Globus pallidus (tissue), 1 donor: ENCODE data around the gene BRIP1.
A peak's percentile ranks its signal among the peaks of the same experiment; 100 is the strongest.
"Not testable (repeated sequence)": the region's sequence is repeated elsewhere in the genome, so short reads cannot be mapped to it uniquely, and the experiment has no call there.

Experiments
- DNase-seq: peaks from one replicate; pipeline ENCODE4 v3.0.0-alpha.2; 2015; ENCODE audit warnings: low spot score

The BRIP1 gene

DNA sequence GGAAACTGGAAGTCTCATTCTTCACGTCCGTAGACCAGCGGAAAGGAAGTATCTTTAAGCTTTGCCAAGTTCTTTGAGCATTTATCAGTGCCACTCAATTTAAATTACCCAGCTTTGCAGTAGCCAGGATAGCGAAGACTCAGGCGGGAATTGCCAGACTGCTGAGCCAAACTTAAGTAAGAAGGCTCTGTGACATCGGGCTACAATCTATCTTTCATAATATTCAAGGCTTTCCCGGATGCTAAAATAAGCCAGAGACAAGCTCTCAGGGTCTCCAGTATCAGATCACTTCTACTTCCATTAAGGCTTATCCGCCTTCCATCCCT lies 436 bp upstream of the BRIP1 start:
- DNase-seq, result no peak

DNA sequence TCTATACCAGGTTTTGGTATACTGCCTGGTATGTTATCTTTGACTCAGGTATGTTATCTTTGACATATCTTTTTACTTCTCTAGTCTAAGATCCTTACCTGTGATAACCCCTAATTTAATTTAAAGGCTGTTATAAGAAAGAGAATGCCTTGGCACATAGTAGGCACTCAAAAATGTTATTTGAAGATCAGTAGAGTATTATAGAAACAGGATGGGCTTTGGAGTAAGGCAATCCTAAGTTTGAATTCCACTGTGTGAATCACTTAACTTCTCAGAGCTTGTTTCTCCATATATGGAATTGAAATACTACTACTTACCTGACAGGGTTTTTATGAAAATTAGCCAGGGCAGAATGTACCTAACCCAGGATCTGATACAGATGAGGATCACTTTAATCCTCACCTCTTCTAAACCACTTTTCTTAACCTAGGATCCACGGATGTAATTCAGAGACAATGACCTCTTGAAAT lies 1.2 kb downstream of the BRIP1 start:
- DNase-seq, result no peak

DNA sequence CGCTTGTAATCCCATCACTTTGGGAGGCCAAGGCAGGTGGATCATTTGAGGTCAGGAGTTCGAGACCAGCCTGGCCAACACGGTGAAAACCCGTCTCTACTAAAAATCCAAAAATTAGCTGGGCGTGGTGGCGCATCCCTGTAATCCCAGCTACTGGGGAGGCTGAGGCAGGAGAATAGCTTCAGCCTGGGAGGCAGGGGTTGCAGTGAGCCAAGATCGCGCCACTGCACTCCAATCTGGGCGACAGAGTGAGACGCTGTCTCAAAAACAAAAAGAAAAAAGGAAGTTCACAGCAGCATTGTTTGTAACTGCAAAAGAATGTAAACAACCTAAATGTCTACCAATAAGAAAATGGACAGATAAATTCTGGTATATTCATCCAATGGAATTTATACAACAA lies 2.9 kb downstream of the BRIP1 start:
- not testable (repeated sequence) for DNase-seq

DNA sequence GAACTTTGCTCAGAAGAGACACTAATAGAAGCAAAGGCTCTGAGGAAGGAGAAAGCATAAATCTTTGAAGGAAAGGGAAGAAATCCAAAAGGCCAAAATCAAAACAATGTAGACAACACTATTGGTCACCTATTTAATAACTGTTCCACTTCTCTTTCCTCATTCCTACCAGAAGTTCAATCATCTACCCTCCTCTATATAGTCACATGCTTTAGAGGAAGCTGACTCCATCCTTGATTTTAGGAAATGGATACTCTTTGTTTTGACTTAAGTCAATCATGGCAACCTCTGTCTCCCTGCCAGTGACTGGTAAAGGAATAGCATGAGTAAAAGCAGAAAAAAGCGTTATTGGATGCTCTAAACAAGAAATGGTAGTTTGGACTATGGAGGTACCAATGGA lies 7.3 kb downstream of the BRIP1 start:
- no peak for DNase-seq

DNA sequence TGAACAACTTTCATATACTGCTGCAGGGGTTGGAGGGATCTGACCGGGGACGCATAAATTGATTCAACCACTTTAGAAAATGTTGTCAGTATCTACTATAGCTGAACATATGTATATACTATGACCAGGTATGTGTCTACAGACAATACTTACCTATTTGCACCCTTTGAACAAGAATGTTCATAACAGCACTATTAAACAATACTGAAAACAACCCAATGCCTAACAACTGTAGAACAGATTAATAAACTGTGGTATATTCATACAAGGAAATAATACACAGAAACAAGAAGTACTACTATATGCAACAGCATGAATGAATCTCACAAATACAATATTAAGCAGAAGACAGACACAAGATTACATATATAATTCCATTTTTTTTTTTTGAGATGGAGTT lies 10.5 kb downstream of the BRIP1 start:
- no peak for DNase-seq

DNA sequence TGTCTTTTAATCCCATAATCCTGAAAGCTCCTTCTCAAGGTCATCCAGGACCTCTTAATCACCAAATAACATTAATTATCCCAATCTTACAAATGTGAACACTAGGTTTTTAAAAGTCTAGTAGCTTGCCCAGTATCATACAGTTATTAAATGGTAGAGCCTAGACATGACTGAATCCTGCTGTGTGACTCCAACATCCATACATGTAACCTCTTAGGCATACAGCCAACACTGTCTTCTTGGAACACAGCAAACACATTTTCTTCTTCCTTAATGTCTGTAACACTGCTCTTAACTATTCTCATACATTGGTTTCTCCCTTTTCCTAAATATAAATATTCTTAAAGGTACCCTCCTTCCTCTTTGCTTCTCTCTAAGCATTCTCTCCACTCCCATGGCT lies 13.7 kb downstream of the BRIP1 start:
- no peak for DNase-seq

DNA sequence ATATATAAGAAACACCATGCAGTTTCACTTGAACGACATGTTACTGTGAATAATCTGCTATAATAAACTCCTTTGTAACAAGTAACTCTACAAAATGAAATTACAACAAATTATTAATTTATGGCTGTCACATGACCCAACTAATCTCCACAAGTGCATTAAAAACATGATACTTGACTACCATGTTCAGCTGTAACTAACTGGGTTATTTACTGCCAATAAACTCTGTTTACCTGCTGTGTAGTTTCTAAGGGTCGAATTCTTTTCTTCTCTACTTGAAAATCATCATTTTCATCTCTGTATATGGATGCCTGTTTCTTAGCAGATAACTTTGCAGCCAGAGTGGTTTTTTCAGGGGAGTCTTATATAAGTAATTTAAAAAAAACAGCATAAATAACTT lies 14.4 kb downstream of the BRIP1 start:
- no peak for DNase-seq

DNA sequence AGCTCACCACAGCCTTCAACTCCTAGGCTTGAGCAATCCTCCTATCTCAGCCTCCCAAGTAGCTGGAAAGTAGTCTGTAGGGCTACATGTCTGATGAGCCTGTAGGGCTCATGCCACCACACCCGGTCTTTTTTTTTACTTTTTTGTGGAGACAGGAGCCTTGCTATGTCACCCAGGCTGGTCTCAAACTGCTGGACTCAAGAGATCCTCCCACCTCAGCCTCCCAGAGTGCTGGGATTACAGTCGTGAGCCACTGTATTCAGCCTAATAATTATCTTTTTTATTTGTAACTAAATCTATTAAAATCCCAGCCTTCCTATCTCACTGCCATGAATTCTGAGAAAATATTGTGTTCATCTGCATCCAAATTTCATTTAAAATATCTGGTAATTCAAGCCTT lies 15.1 kb downstream of the BRIP1 start:
- DNase-seq, result no peak

DNA sequence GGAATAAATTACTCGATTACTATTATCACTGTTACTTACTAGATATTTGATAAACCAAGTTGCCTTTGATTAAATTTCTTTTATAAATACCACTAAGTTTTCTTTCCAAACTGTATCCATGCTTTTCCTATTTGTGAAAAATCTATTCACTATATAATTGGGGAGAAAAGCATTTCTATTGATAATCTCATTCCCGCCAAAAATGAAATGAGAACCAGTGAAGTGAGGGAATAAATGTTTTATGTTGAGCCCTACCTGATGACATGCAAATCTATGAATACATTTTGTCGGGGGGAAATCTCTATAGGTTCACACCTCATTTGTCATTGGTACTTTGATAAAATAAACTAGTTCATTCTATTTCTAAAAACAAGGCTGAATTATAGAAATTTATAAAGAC lies 15.7 kb downstream of the BRIP1 start:
- no peak for DNase-seq

DNA sequence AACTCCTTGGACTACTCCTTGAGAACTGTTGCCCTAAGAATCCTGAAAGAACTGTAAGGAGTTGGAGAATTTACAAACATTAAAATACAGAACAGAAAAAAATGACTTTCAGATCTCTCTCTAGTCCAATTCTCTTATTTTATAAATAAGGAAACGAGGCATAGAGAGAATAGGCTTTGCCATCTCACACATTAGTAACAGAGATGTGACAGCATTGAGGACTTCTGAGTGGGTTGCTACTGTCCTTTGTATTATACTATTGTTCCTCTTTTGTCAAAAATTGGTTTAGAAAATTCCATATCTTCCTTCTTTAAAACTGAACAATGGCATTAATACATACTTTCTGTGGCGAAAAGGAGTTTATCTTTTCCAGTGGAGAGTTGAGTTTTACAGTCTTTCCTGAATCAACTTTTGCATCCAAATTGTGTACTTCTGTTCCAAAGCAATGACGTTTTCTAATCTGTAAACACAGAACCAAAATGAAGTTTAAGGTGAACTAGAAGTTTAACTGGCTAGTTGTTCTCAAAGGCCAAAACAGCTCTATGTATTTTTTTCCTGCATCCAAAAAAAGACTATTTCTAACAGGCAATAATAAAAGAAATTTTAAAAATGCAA lies 16.5 kb downstream of the BRIP1 start:
- no peak for DNase-seq

DNA sequence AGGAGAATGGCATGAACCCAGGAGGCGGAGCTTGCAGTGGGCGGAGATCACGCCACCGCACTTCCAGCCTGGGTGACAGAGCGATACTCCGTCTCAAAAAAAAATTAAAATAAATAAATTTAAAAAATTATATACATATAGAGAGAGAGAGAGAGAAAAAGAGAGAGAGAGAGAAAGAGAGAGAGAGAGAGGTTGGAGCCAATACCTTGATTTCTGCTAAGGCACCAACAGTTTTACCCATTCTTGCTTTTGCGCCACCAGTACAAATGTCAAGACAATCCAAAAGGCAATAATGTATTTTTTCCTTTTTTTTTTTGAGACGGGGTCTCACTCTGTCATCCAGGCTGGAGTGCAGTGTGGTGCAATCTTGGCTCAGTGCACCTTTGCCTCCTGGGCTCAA lies 17.2 kb downstream of the BRIP1 start:
- DNase-seq, result no peak

DNA sequence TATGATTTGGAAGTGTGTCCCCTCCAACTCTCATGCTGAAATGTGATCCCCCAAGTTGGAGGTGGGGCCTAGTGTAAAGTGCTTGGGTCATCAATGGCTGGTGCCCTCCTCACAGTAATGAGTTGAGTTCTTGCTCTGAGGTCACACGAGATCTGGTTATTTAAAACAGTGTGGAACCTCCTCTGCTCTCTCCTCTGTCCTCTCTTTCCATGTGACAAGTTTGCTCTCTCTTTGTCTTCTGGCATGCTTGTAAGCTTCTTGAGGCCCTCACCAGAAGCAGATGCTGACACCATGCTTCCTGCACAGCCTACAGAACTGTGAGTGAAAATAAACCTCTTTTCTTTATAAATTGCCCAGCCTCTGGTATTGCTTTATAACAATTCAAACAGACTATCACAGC lies 19.9 kb downstream of the BRIP1 start:
- DNase-seq, result no peak

DNA sequence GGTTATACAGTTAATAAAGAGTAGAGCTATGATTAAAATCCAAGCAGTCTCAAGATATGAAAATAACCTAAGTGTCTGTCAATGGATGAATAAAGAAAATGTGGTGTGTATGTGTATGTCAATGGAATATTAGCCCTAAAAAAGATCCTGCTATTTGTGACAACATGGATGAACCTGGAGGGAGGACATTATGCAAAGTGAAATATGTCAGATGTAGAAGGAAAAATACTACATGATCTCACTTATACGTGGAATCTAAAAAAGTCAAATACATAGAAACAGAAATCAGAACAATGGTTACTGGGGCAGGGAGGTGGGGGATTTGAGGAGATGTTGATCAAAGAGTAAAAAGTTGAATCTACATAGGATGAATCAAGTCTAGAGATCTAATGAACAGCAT lies 20.4 kb downstream of the BRIP1 start:
- no peak for DNase-seq

DNA sequence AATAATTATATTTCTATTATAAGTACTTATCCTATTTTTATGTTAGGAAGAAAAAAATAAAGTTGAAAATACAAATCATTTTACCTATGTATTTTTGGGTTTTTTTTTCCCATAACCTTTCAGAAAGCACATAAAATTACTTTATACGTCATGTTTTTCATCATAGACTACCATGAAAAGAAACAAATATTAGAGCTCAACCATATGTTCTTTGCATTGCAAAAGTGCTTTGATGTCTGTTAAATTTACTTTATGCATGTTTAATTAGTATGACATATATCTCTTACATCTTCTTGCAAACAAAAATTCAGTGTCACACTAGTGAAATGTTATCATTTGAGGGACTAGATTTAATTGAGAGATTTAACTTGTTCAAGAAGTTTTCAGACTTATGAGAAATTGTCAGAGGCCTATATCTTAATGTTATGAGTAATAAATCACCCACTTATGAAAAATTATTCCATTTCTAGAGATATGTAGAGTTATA lies 24.0 kb downstream of the BRIP1 start:
- DNase-seq, result no peak

DNA sequence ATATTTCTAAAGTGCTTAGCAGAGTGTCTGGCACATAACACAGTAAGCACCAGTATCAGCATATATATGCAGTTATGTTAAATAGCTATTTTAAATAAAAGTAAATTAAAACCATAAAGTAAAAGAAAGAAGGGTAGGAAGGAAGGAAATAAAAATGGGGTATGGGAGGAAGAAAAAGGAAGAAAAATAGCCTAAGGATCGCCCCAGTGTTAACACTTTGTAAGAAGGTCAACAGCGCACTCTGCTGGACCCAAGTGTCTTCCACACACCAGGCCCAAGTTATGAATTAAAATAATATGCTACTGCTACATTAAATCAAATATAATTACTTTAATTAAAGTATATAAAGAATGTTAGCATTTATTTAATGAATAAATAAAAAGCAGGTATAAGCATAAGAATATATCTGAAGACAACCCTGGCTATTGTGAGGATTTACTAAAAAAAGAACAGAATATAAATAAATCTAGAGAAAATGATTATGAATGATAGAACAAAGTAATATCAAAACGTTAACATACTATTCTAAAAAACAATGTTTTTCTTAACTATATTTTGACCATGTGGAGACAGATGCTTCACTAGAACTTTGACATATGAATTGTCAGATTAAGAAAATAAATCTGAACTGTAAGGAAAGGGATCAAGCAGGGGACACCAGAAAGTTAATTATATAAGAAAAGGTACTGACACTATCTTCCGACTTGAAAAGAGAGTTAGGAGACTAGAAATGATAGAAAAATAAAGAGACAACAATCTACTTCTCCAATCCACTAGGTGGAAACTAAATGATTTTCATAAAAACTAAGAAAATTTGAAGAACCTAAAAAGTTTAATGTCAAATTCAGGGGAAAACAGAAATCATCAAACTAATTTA lies 25.9 kb downstream of the BRIP1 start:
- peak; percentile 23 for DNase-seq

DNA sequence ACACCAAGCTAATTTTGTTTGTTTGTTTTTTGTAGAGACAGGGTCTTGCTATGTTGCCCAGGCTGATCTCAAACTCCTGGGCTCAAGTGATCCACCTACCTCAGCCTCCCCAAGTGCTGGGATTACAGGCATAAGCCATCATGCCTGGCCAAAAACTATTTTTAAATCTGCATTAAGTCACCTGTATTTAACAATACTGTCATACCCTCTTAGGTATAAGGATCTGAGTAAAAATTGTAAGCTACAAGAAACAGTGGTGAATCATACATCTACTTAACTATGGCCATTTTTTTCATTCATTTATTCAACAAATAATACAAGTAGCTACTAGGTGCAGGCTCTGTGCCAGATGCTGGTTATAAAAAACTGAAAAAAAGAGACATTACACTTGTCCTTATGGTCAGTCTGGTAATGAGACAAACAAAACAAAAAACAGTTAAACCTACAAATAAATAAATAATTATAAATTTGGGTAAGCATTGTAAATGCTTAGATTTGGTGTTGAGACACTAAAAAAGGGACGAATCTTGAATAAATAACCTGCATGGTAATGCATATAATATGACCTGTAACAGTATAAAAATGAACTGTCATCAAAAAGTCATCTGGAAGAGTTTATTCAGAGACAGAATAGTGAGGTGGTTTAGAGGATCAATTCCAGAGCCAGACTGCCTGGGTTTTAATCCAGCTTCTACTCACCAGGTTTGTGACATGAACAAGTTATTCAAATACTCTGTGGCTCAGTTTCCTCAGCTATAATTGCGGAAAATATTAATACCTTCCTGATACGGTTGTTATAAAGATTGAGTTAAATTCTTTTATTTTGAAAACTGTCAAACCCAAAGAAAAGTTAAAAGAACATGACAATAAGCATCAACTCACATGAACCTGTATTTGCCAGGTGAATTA lies 26.8 kb downstream of the BRIP1 start:
- DNase-seq, result no peak

DNA sequence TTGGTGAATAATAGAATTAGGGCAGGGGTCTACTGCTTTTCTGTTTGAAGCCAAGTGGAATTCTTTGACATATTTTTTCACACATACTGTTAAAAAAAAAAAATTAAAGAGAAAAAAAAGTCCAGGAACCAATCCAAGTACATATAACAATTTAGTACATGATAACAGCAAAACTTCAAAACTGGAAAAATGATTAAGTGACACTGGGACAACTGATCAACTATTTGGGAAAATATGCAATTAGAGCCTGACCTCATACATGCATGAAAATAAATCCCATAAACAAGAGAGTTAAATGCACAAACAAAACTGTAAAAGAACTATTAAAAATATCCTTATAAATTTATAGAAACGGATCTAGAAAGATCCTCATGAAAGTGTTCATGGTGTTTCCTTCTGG lies 27.7 kb downstream of the BRIP1 start:
- no peak for DNase-seq

DNA sequence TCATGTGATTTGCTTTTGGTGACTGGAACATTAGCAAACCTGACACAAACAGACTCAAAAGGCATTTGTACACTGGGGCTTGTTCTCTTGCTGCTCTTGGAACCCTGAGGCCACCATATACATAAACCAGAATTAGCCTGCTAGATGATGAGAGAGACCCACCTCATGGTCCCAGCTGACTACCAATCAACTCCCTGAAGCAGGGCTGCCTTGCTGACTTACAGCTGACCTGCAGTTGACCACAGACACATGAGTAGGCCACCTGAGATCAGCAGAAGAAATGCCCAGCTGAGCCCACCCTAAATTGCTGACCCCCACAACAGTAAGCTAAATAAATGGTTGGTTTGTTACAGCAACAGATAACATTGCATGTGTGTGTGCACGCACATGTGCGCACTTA lies 28.7 kb downstream of the BRIP1 start:
- DNase-seq, result no peak

DNA sequence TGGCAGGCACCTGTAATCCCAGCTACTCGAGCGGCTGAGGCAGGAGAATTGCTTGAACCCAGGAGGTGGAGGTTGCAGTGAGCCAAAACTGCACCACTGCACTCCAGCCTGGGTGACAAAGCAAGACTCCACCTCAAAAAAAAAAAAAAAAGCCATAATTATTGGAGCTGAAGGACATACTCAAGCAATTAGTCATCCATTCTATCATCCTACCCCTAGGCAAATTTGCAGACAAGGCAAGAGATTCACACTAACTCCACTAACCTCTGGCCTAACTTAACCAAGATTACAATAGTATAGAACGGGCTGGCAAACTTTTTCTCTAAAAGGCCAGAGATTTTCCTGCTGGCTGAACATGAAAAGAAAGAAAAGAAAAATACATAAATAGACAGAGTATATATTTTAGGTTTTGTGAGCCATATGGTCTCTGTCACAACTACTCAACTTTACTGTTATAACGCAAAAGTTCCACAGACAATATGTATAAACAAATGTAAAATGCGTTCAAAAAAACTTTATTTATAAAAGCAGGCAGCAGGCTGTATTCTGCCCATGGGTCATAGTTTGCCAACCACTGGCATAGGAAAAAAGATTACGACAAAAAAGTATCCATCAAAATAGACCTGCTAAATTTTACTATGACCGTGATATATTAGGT lies 29.7 kb downstream of the BRIP1 start:
- DNase-seq, result no peak

DNA sequence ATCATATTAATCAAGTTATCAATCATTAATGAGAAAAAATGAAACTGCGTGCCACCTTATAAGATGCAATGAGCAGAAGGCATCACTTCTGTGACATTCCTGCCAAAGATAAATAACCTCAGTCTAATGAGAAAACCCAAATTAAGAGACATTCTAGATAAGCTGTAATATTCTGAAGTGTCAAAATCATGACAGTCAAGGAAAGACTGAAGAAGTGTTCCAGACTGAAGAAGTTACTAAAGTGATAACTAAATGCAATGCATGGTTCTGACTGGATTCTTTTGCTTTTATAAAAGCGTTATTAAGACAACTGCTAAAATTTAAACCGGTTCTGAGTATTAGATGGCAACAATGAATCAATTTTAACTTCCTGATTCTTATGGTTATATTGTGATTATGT lies 30.9 kb downstream of the BRIP1 start:
- no peak for DNase-seq

DNA sequence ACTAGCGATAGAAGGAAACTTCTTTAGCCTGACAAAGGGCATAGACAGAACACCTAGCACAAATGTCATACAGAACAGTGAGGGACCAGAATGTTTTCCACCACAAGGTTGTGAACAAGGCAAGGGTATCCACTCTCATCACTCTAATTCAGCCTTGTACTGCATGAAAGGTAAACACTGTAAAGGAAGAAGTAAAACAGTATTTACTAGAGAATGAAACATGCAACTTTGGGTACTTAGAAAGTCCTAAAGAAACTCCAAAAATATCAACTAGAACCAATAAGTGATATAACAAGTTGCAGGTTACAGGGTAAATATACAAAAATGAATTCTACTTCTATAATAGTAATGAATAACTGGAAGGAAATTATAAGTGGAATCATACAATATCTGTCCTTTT lies 32.2 kb downstream of the BRIP1 start:
- DNase-seq, result no peak

DNA sequence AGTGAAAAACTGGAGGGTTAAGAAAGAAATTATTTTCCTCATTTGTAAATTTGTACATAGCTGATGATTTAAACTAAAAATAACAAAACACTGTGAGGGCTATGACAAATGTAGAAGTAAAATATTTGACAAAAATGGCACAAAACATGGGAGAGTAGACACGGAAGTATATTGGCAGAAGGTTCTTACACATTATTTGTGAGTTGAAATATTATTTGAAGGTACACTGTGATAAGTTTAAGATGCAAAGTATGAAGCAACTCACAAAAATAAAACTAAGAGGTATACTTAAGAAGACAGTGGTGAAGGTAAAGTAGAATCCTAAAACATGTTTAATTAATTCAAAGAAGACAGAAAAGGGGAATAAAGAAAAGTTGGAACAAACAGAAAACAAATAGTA lies 34.6 kb downstream of the BRIP1 start:
- DNase-seq, result no peak
